HUES6 (cell line): ENCODE results near the gene PTPN14.
"Not testable (repeated sequence)": the region's sequence is repeated elsewhere in the genome, so short reads cannot be mapped to it uniquely, and the experiment has no call there.

Experiments used
- H3K27ac ChIP-seq: 2 replicates; pipeline ENCODE4 v1.7.0; 2013; ENCODE audit warnings: low read depth, mild to moderate bottlenecking, low read length, inconsistent platforms
- H3K27me3 ChIP-seq: 2 replicates; pipeline ENCODE4 v1.6.1; 2013; ENCODE audit warnings: low read length; ENCODE audit not compliant: control insufficient read depth, insufficient read depth
- H3K36me3 ChIP-seq: 2 replicates; pipeline ENCODE4 v1.6.1; 2013; ENCODE audit warnings: low read length; ENCODE audit not compliant: control insufficient read depth, insufficient read depth
- H3K4me1 ChIP-seq: 2 replicates; pipeline ENCODE4 v1.6.1; 2013; ENCODE audit warnings: low read length; ENCODE audit not compliant: control insufficient read depth, insufficient read depth
- H3K4me3 ChIP-seq: 2 replicates; pipeline ENCODE4 v1.5.1; 2013; ENCODE audit warnings: low read depth, low read length
- H3K9ac ChIP-seq: one replicate; pipeline ENCODE4 v1.6.1; 2013; ENCODE audit warnings: mild to moderate bottlenecking, low read length
- H3K9me3 ChIP-seq: 2 replicates; pipeline ENCODE4 v1.6.1; 2013; ENCODE audit warnings: low read depth, low read length; ENCODE audit not compliant: control insufficient read depth, insufficient read depth

Gene PTPN14

GRCh38 chr1:214404154-214404553 is 147.2 kb downstream of the PTPN14 start:
- Histone ChIP-seq H3K4me1 (peaks cover 37% of the 10 kb centered on the region), H3K27ac (peak overlapping the region; percentile 76), H3K9me3 (no peaks in the 10 kb centered on the region), H3K36me3 (peaks cover 29% of the 10 kb centered on the region), H3K27me3 (no peaks in the 10 kb centered on the region), H3K4me3 (no peak overlapping the region), H3K9ac (peak overlapping the region; percentile 3)

GRCh38 chr1:214403431-214403830 is 148.0 kb downstream of the PTPN14 start:
- no peaks in the 10 kb centered on the region for H3K9me3 ChIP-seq
- peaks cover 28% of the 10 kb centered on the region for H3K36me3 ChIP-seq
- peaks cover 37% of the 10 kb centered on the region for H3K4me1 ChIP-seq
- no peak overlapping the region for H3K4me3 ChIP-seq
- H3K9ac ChIP-seq: no peak overlapping the region
- H3K27ac ChIP-seq: 0 out of 2 replicates have a peak overlapping the region, but pooled peaks have one; percentile 76
- H3K27me3 ChIP-seq: no peaks in the 10 kb centered on the region

GRCh38 chr1:214402613-214403083 is 148.8 kb downstream of the PTPN14 start:
- H3K4me3 ChIP-seq: no peak overlapping the region
- peaks cover 34% of the 10 kb centered on the region for H3K36me3 ChIP-seq
- no peak overlapping the region for H3K9ac ChIP-seq
- H3K27me3 ChIP-seq: no peaks in the 10 kb centered on the region
- no peaks in the 10 kb centered on the region for H3K9me3 ChIP-seq
- H3K27ac ChIP-seq: no peak overlapping the region
- peaks cover 38% of the 10 kb centered on the region for H3K4me1 ChIP-seq

GRCh38 chr1:214401666-214402065 is 149.7 kb downstream of the PTPN14 start:
- H3K4me1 ChIP-seq: peaks cover 48% of the 10 kb centered on the region

GRCh38 chr1:214400131-214400530 is 151.3 kb downstream of the PTPN14 start:
- H3K9me3 ChIP-seq: no peaks in the 10 kb centered on the region
- H3K27ac ChIP-seq: no peak overlapping the region
- H3K9ac ChIP-seq: no peak overlapping the region
- no peaks in the 10 kb centered on the region for H3K27me3 ChIP-seq
- peaks cover 48% of the 10 kb centered on the region for H3K36me3 ChIP-seq
- no peak overlapping the region for H3K4me3 ChIP-seq
- peaks cover 41% of the 10 kb centered on the region for H3K4me1 ChIP-seq

More at GRCh38 chr1:214401666-214402065, 149.7 kb downstream of the PTPN14 start:
- no peak overlapping the region for H3K9ac ChIP-seq
- no peaks in the 10 kb centered on the region for H3K9me3 ChIP-seq
- H3K4me3 ChIP-seq: no peak overlapping the region
- H3K27ac ChIP-seq: no peak overlapping the region
- peaks cover 39% of the 10 kb centered on the region for H3K36me3 ChIP-seq
- no peaks in the 10 kb centered on the region for H3K27me3 ChIP-seq

GRCh38 chr1:214398490-214398889 is 152.9 kb downstream of the PTPN14 start:
- Histone ChIP-seq H3K9ac (no peak overlapping the region), H3K9me3 (no peaks in the 10 kb centered on the region), H3K4me3 (no peak overlapping the region), H3K27ac (no peak overlapping the region), H3K27me3 (no peaks in the 10 kb centered on the region), H3K36me3 (peaks cover 63% of the 10 kb centered on the region), H3K4me1 (peaks cover 26% of the 10 kb centered on the region)

- Histone ChIP-seq H3K36me3 (peaks cover 73% of the 10 kb centered on the region), H3K9ac (no peak overlapping the region)
Observed at GRCh38 chr1:214397497-214397896, 153.9 kb downstream of the PTPN14 start.

GRCh38 chr1:214396330-214396729 is 155.1 kb downstream of the PTPN14 start:
- Histone ChIP-seq H3K36me3 (peaks cover 75% of the 10 kb centered on the region), H3K27ac (no peak overlapping the region), H3K9ac (no peak overlapping the region), H3K9me3 (no peaks in the 10 kb centered on the region), H3K4me1 (peaks cover 21% of the 10 kb centered on the region), H3K4me3 (no peak overlapping the region), H3K27me3 (no peaks in the 10 kb centered on the region)

More at GRCh38 chr1:214397497-214397896, 153.9 kb downstream of the PTPN14 start:
- Histone ChIP-seq H3K27ac (no peak overlapping the region), H3K9me3 (no peaks in the 10 kb centered on the region), H3K27me3 (no peaks in the 10 kb centered on the region), H3K4me3 (no peak overlapping the region), H3K4me1 (peaks cover 21% of the 10 kb centered on the region)

- H3K9ac ChIP-seq, H3K9me3 ChIP-seq, H3K27me3 ChIP-seq, H3K27ac ChIP-seq, H3K4me3 ChIP-seq: not testable (repeated sequence)
- Histone ChIP-seq H3K36me3 (peaks cover 70% of the 10 kb centered on the region), H3K4me1 (peaks cover 26% of the 10 kb centered on the region)
Observed at GRCh38 chr1:214394569-214394968, 156.8 kb downstream of the PTPN14 start.

- Histone ChIP-seq H3K4me1 (peaks cover 24% of the 10 kb centered on the region), H3K9ac (no peak overlapping the region), H3K9me3 (no peaks in the 10 kb centered on the region), H3K36me3 (peaks cover 61% of the 10 kb centered on the region), H3K27ac (no peak overlapping the region), H3K4me3 (no peak overlapping the region), H3K27me3 (no peaks in the 10 kb centered on the region)
Observed at GRCh38 chr1:214393086-214393485, 158.3 kb downstream of the PTPN14 start.

GRCh38 chr1:214391873-214392645 is 159.3 kb downstream of the PTPN14 start:
- H3K4me3 ChIP-seq: no peak overlapping the region
- peaks cover 59% of the 10 kb centered on the region for H3K36me3 ChIP-seq
- H3K9ac ChIP-seq: no peak overlapping the region
- H3K27me3 ChIP-seq: no peaks in the 10 kb centered on the region
- H3K4me1 ChIP-seq: peaks cover 13% of the 10 kb centered on the region
- H3K9me3 ChIP-seq: no peaks in the 10 kb centered on the region
- no peak overlapping the region for H3K27ac ChIP-seq
